GM19463 (cell line): Measurements from ENCODE around the gene SLC12A6.
"Not testable (repeated sequence)": the region's sequence is repeated elsewhere in the genome, so short reads cannot be mapped to it uniquely, and the experiment has no call there.

Experiments
- ATAC-seq: cut with Tn5 transposase; IDR thresholded peaks from one replicate; pipeline ENCODE4 v1.9.1; 2021; ENCODE audit warnings: mild to moderate bottlenecking, moderate library complexity; ENCODE audit not compliant: unreplicated experiment

SLC12A6 gene

DNA sequence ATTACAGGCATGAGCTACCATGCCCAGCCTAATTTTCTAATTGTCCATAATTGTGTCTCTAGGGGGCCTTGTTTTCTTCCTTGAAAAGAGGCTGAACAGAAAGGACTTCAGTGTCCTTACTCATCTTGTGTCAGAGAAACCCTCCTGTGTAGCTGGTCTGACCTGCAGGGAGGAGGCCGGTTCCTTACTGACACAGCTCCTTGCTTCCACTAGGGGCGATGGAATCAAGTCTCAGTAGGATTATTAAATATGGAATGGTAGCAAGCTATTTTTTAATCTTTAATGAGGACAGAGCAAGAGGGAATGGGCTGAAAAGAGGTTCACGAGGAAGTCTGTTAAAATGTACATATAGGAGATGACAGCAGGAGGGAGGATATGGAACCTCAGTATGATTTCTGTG lies 20.8 kb upstream of the SLC12A6 start:
- no peak for ATAC-seq

- no peak for ATAC-seq
These were observed 20.1 kb upstream of the SLC12A6 start for GRCh38 chr15:34357653-34358052.

DNA sequence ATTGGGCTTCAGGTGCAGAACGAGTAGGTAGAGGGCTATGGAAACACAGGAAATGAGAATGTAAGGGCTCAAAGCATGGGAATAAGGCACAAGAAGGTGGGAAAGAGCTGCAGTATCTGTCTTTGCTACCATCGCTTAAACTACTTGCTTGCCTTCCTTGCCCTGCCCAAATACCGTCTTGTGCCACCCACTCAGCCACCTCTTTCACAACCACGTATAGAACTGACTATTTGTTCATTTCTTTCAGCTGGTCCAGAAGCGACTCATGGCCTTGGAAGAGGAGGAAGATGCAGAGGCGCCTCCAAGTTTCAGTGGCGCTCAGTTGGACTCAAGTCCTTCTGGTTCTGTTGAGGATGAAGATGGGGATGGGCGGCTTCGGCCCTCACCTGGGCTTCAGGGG lies 17.7 kb upstream of the SLC12A6 start:
- ATAC-seq: no peak

- no peak for ATAC-seq
These were observed 16.7 kb upstream of the SLC12A6 start for GRCh38 chr15:34354286-34354685.

- no peak for ATAC-seq
These were observed 16.0 kb upstream of the SLC12A6 start for GRCh38 chr15:34353627-34354026.

GRCh38 chr15:34352996-34353395 lies 15.4 kb upstream of the SLC12A6 start:
- ATAC-seq: not testable (repeated sequence)

GRCh38 chr15:34349769-34350168 lies 12.2 kb upstream of the SLC12A6 start:
- no peak for ATAC-seq

GRCh38 chr15:34348735-34349300 lies 11.2 kb upstream of the SLC12A6 start:
- ATAC-seq: no peak

DNA sequence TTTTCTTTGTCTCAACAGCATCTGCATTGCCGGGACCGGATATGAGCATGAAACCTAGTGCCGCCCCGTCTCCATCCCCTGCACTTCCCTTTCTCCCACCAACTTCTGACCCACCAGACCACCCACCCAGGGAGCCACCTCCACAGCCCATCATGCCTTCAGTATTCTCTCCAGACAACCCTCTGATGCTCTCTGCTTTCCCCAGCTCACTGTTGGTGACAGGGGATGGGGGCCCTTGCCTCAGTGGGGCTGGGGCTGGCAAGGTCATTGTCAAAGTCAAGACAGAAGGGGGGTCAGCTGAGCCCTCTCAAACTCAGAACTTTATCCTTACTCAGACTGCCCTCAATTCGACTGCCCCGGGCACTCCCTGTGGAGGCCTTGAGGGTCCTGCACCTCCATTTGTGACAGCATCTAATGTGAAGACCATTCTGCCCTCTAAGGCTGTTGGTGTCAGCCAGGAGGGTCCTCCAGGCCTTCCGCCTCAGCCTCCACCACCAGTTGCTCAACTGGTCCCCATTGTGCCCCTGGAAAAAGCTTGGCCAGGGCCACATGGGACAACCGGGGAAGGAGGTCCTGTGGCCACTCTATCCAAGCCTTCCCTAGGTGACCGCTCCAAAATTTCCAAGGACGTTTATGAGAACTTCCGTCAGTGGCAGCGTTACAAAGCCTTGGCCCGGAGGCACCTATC lies 10.5 kb upstream of the SLC12A6 start:
- no peak for ATAC-seq

- ATAC-seq: peak; percentile 95
These were observed 5.4 kb upstream of the SLC12A6 start, which contains the start of the genes NOP10 and NUTM1 for GRCh38 chr15:34342737-34343575. TSS of gene NOP10 (minus strand) at chr15:34343136. CDS start at chr15:34343073, 63 bp downstream. TSS of gene NUTM1 (plus strand) at chr15:34343315. CDS start at chr15:34343697, 382 bp downstream.

GRCh38 chr15:34342213-34342736 lies 4.7 kb upstream of the SLC12A6 start:
- not testable (repeated sequence) for ATAC-seq

DNA sequence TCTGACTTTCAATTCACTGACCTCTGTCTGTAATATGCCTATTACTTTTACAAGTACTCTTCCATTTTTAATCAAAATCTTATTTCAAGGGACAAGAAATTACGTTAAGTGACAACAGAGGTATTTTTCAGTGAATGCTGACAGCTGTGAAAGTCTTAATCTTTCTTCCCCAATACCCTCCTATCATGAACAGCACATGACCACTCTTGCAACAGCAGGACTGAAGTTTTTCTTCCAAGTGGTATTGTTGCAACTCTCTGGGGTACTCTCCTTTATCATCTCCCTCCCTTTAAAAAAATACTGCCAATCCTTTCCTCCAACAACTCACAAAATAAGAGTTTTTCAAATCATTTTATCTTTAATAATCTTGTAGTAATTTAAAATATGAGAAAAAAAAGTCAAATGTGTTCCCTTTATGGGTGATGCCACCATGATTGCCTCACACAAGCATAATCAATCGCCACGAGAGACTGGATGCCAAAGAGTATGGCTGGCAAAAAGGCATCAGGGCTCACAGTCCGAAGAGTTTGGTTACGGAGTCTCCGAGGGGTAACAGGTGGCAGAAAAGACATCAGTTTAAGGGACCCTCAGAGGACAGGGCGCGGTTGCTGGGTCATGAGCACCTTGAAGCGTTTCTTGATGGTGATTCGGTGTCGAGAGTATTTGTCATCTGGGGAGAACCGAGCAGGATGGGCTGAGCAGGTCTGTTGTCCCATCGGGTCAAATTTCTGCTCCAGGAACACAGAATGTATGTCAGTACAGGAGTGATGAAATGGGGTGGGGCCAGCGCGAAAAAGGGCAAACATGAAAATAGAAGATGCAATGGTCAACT lies 4.0 kb upstream of the SLC12A6 start:
- no peak for ATAC-seq

- no peak for ATAC-seq
These were observed 2.4 kb upstream of the SLC12A6 start for GRCh38 chr15:34339946-34340345.

GRCh38 chr15:34338347-34338746 lies 766 bp upstream of the SLC12A6 start:
- no peak for ATAC-seq

DNA sequence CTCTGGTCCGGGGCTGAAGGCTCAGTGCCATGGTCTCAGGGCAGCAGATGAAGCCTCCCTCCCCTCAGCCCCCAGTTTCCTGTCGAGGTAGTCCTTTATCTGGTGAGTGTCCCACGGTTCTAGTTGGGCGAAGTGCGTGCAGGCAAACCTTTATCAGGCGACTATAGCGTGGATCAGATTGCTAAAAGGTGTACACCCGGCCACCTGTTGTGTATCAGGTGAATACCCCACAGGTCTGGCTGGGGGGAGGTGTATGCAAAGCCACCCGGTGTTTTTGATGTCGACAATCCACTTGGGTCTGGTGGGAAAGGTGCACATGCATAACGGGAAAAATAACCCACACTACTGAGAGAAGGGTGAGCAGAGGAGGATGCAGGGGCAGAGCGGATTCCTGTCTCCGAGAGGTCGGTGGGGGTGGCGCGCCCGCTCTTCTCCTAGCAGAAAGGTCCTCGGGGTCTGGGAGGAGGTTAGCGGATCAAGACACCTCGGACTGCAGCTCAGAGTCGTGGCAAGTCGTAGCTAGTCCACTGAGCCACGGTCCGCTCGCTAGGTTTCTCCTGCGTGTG lies 507 bp downstream of the SLC12A6 start:
- ATAC-seq: no peak

DNA sequence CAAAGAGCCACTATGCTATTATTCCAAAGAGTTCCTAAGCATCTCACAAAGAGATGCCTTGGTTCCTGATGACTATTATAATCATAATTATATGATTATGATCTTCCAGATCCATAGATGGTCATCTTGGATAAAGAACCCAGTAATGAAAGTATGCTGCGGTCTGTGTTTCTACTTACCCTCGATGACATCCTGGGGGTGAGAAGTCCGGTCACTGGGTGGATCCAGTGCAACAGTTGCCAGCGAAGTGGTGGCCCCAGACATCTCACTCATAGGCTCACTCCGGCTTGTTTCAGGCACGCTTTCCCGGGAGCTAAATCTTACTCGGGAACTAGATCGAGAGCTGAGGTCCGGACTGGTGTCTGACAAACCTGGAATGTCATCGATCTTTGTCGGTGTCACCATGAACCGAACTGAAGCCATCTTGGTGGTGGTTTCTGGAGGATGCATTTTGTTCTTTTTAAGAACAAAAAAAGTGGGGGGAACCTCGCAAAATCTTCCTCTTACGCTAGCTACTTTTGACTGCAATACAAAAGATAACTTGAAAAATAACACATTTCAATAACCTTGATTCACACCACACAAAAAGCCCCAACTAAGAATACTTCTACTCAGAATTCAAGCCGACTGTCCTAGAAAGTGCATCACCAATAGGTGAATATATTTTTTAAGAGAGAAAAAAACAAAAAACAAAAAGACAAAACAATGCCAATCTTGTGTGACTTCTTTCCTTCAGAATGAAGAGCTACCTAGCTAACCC lies 1.2 kb downstream of the SLC12A6 start:
- ATAC-seq: no peak

DNA sequence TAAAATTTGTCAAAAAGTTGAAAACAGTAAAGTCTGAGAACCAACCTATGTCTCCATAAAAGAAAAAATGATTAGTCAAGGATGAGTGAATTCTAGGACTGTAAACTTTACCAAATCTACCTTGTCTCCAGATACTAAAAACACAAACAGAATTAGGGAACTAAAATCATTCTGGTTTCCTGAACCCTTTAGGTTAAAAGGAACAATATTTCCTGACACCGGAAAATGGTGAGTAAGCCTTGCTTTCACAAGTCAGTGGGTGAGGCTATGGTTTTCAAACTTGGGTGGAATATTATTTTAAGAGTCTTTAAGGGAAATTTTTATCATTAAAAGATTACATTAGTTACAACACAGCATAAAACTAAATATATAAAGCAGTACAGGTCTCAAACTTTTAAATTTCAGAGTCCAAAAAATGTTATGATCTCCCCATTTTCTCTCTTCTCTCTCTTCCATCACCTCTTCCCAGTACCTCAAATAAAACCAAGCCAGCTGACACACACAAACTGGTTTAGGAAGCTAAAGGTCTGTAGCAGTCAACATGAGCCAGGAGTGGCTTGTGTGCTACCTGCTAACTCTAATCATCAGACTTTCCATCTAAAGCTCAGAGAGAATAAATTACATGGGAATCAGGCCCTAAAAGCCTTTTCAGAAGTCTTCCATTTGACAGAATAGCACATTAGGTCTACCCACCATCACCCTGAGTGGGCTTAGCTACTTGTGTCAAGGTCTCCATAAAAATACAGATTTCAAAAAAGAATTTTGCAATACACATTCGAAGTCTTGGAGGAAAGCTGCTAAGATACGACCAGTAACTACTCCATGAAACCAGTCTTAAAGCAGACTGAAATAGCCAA lies 2.2 kb downstream of the SLC12A6 start:
- ATAC-seq: no peak

- no peak for ATAC-seq
These were observed 2.9 kb downstream of the SLC12A6 start for GRCh38 chr15:34334672-34335071.
